ENCODE measurements around the gene ADRA2A. TPM values are rescaled to one million over a fixed set of nuclear protein-coding genes. Genes with fewer than 3 reads are reported as not detected.

The ADRA2A gene
- 1.5 TPM in 1 of 2 replicates, not detected in the other for total RNA-seq

DNA sequence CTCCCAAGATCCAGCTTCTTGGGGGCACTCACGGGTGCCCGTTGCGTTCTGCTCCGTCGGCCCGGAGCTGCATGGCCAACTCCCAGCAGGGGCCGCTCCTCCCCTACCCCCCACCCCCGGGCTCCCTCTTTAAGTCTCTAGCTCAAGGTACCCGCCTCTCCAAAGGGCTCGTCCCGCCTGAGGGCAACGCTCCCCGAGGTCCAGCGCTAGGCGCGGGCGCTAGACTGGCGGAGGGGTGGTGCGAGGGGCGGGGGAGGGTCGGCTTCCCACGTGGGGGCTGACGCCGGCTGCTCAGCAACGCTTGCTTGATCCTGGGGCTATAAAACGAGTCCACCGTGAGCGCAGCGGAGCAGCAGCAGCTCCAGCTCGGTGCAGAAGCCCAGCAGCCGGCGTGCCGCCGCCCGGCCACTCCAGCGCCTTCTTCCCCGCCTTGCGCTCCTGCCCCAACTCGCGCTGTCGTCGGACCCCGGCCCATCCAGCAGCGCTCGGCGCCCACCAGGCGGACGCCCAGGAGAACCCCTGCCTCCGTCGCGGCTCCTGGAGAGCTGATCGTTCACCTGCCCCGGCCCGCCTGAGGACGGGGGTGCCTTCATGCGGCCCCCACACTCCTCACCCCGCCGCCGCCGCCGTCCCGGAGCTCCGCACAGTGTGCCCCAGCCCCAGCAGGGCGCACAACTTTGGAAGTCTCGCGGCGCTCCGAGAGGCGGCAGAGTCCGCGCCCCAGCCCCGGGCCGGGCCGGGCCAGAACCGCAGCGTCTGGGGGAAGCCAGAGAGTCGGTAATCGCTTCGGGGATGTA is at the start of gene ADRA2A:
ADRA2A (plus strand) TSS at position 348 of the 797 bp plus-strand sequence. CDS start 968 bp downstream, outside the sequence.

Small RNAs within 50 kb of the gene (small RNA-seq; reads per million reads assigned to genes)
- not detected for gene AL355863.1

Other genes starting within 250 kb of the ADRA2A start
- 41.6 and 53.6 TPM in 2 replicates for gene PDCD4, start 205.1 kb upstream of the ADRA2A start, total RNA-seq
- gene BBIP1, start 157.8 kb upstream of the ADRA2A start, total RNA-seq, result 19.5 and 23.9 TPM in 2 replicates
- 33.4 and 36.0 TPM in 2 replicates for gene SHOC2, start 157.4 kb upstream of the ADRA2A start, total RNA-seq